HG03521 (cell line): Measurements from ENCODE around the gene GJD4.

Source experiments
- ATAC-seq: cut with Tn5 transposase; IDR thresholded peaks from one replicate; pipeline ENCODE4 v1.9.1; 2021; ENCODE audit warnings: mild to moderate bottlenecking, moderate library complexity; ENCODE audit not compliant: unreplicated experiment

GJD4 gene

GRCh38 chr10:35578618-35578956 is 26.6 kb upstream of the GJD4 start:
- ATAC-seq = no peak

GRCh38 chr10:35579116-35579515 is 26.0 kb upstream of the GJD4 start:
- no peak for ATAC-seq

- no peak for ATAC-seq
Measured at GRCh38 chr10:35579726-35580422, 25.3 kb upstream of the GJD4 start.

GRCh38 chr10:35580423-35580770 is 24.7 kb upstream of the GJD4 start:
- ATAC-seq = no peak

GRCh38 chr10:35581655-35582054 is 23.5 kb upstream of the GJD4 start:
- no peak for ATAC-seq

GRCh38 chr10:35584946-35585345 is 20.2 kb upstream of the GJD4 start:
- no peak for ATAC-seq

- no peak for ATAC-seq
Measured at GRCh38 chr10:35585356-35585755, 19.8 kb upstream of the GJD4 start.

GRCh38 chr10:35585903-35586535 is 19.1 kb upstream of the GJD4 start:
- no peak for ATAC-seq

GRCh38 chr10:35588836-35589235 is 16.3 kb upstream of the GJD4 start:
- ATAC-seq = no peak

GRCh38 chr10:35592441-35592840 is 12.7 kb upstream of the GJD4 start:
- no peak for ATAC-seq

GRCh38 chr10:35594115-35595079 is 10.7 kb upstream of the GJD4 start:
- ATAC-seq = no peak

- ATAC-seq = no peak
Measured at GRCh38 chr10:35595106-35595505, 10.0 kb upstream of the GJD4 start.

GRCh38 chr10:35598379-35598778 is 6.8 kb upstream of the GJD4 start:
- no peak for ATAC-seq

- ATAC-seq = no peak
Measured at GRCh38 chr10:35600193-35600592, 4.9 kb upstream of the GJD4 start.

- ATAC-seq = no peak
Measured at GRCh38 chr10:35606430-35606829, 1.3 kb downstream of the GJD4 start.

- ATAC-seq = no peak
Measured at GRCh38 chr10:35607475-35608327, 2.6 kb downstream of the GJD4 start.

- no peak for ATAC-seq
Measured at GRCh38 chr10:35608328-35608672, 3.2 kb downstream of the GJD4 start.

GRCh38 chr10:35611750-35612149 is 6.6 kb downstream of the GJD4 start:
- ATAC-seq = no peak

GRCh38 chr10:35612385-35613106 is 7.4 kb downstream of the GJD4 start:
- ATAC-seq = no peak

GRCh38 chr10:35613107-35613440 is 7.9 kb downstream of the GJD4 start:
- no peak for ATAC-seq
